ENCODE measurements around the gene LPP.

DNA sequence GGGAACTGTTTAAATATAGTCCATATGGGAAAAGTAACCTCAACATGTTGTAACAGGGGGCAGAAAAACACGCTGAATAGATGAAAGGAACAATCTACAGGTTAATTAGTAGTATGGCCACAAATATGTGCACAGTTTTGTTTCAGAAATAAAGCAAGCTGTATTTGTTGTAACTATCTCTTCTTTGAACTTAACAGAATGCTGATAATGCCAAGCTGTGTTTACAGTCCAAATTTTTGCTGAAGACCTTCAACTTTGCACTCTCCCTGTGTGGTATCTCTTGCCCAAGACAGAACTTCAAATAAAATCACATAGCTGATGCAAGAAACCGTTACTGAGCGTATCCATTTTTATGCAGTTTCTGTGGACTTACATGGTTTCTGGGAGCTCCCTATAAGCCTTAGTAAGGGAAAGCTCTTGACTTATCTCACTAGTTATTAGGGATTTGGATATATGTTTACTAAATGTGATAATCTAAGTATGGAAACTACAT lies 592.4 kb downstream of the LPP start:
- TF ChIP-seq, protein P1, sequence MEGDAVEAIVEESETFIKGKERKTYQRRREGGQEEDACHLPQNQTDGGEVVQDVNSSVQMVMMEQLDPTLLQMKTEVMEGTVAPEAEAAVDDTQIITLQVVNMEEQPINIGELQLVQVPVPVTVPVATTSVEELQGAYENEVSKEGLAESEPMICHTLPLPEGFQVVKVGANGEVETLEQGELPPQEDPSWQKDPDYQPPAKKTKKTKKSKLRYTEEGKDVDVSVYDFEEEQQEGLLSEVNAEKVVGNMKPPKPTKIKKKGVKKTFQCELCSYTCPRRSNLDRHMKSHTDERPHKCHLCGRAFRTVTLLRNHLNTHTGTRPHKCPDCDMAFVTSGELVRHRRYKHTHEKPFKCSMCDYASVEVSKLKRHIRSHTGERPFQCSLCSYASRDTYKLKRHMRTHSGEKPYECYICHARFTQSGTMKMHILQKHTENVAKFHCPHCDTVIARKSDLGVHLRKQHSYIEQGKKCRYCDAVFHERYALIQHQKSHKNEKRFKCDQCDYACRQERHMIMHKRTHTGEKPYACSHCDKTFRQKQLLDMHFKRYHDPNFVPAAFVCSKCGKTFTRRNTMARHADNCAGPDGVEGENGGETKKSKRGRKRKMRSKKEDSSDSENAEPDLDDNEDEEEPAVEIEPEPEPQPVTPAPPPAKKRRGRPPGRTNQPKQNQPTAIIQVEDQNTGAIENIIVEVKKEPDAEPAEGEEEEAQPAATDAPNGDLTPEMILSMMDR (IDR thresholded peaks at IDR 0.05; ENCODE audit: low read depth, low read length, poor library complexity, severe bottlenecking): no peak
- no peak for TF ChIP-seq EZH2phosphoT487 (IDR thresholded peaks at IDR 0.05; ENCODE audit: borderline replicate concordance, low read length)
